H9 (cell line): Measurements from ENCODE around the gene OR6S1. TPM values are rescaled to one million over a fixed set of nuclear protein-coding genes. Genes with fewer than 3 reads are reported as not detected.
A peak's percentile ranks its signal among the peaks of the same experiment; 100 is the strongest.

Experiments used
- DNase-seq: peaks from one replicate; pipeline ENCODE4 v3.0.0-alpha.2; 2017
- H2AFZ ChIP-seq: one replicate; pipeline ENCODE4 v1.6.1; 2013; ENCODE audit warnings: mild to moderate bottlenecking, low read length, control low read depth, moderate library complexity
- H2AK5ac ChIP-seq: 2 replicates; pipeline ENCODE4 v1.6.1; 2013; ENCODE audit warnings: low read length, control low read depth, mixed read lengths; ENCODE audit not compliant: insufficient read length
- H2BK120ac ChIP-seq: one replicate; pipeline ENCODE4 v1.6.1; 2013; ENCODE audit warnings: low read depth, mild to moderate bottlenecking, low read length, control low read depth, inconsistent platforms; ENCODE audit not compliant: poor library complexity, severe bottlenecking
- H2BK12ac ChIP-seq: 2 replicates; pipeline ENCODE4 v1.6.1; 2013; ENCODE audit warnings: low read length, control low read depth, mixed read lengths, low read depth; ENCODE audit not compliant: insufficient read length
- H2BK15ac ChIP-seq: 2 replicates; pipeline ENCODE4 v1.6.1; 2013; ENCODE audit warnings: low read depth, low read length, control low read depth
- H2BK20ac ChIP-seq: one replicate; pipeline ENCODE4 v1.6.1; 2013; ENCODE audit warnings: low read depth, mild to moderate bottlenecking, low read length, control low read depth, inconsistent platforms; ENCODE audit not compliant: poor library complexity, severe bottlenecking
- H2BK5ac ChIP-seq: 2 replicates; pipeline ENCODE4 v1.6.1; 2013; ENCODE audit warnings: low read length, control low read depth, mixed read lengths; ENCODE audit not compliant: insufficient read length
- H3K14ac ChIP-seq: 2 replicates; pipeline ENCODE4 v1.6.1; 2013; ENCODE audit warnings: low read length, control low read depth; ENCODE audit not compliant: insufficient read depth
- H3K18ac ChIP-seq: 2 replicates; pipeline ENCODE4 v1.6.1; 2013; ENCODE audit warnings: low read depth, mild to moderate bottlenecking, mixed read lengths, low read length, control low read depth; ENCODE audit not compliant: insufficient read length
- H3K23ac ChIP-seq: 2 replicates; pipeline ENCODE4 v1.6.1; 2013; ENCODE audit warnings: low read length, control low read depth, mixed read lengths, low read depth; ENCODE audit not compliant: insufficient read length
- H3K23me2 ChIP-seq: 2 replicates; pipeline ENCODE4 v1.6.1; 2013; ENCODE audit warnings: low read depth, mild to moderate bottlenecking, mixed read lengths, low read length, control low read depth; ENCODE audit not compliant: insufficient read length, poor library complexity, severe bottlenecking
- H3K27ac ChIP-seq: 2 replicates; pipeline ENCODE4 v1.5.1; 2013; ENCODE audit warnings: low read length, control low read depth, mixed read lengths, low read depth; ENCODE audit not compliant: insufficient read length
- H3K27me3 ChIP-seq: 2 replicates; pipeline ENCODE4 v1.6.1; 2013; ENCODE audit warnings: low read length, control low read depth, inconsistent platforms; ENCODE audit not compliant: insufficient read depth
- H3K4ac ChIP-seq: 2 replicates; pipeline ENCODE4 v1.6.1; 2013; ENCODE audit warnings: low read depth, mild to moderate bottlenecking, control low read depth, inconsistent platforms, low read length, moderate library complexity
- H3K4me1 ChIP-seq: 2 replicates; pipeline ENCODE4 v1.6.1; 2013; ENCODE audit warnings: low read length, control low read depth, inconsistent platforms; ENCODE audit not compliant: insufficient read depth
- H3K4me2 ChIP-seq: 2 replicates; pipeline ENCODE4 v1.6.1; 2013; ENCODE audit warnings: low read length, control low read depth, mixed read lengths; ENCODE audit not compliant: insufficient read length, insufficient read depth
- H3K56ac ChIP-seq: 2 replicates; pipeline ENCODE4 v1.6.1; 2013; ENCODE audit warnings: low read depth, mild to moderate bottlenecking, mixed read lengths, low read length, control low read depth; ENCODE audit not compliant: insufficient read length
- H3K79me1 ChIP-seq: 2 replicates; pipeline ENCODE4 v1.6.1; 2013; ENCODE audit warnings: low read depth, mild to moderate bottlenecking, moderate library complexity, low read length, control low read depth, inconsistent platforms; ENCODE audit not compliant: insufficient read depth, poor library complexity, severe bottlenecking
- H3K79me2 ChIP-seq: 2 replicates; pipeline ENCODE4 v1.6.1; 2013; ENCODE audit warnings: low read length, control low read depth, inconsistent platforms; ENCODE audit not compliant: insufficient read depth
- H3K9ac ChIP-seq: 2 replicates; pipeline ENCODE4 v1.6.1; 2013; ENCODE audit warnings: low read length, control low read depth, mixed read lengths; ENCODE audit not compliant: insufficient read length; ENCODE audit errors: extremely low read depth
- H3K9me3 ChIP-seq: one replicate; pipeline ENCODE4 v1.6.1; 2013; ENCODE audit warnings: low read depth, low read length, inconsistent platforms; ENCODE audit not compliant: control insufficient read depth
- H3T11ph ChIP-seq: one replicate; pipeline ENCODE4 v1.6.1; 2013; ENCODE audit warnings: mild to moderate bottlenecking, low read length, control low read depth, inconsistent platforms
- H4K20me1 ChIP-seq: one replicate; pipeline ENCODE4 v1.6.1; 2013; ENCODE audit not compliant: control insufficient read depth, insufficient read length, insufficient read depth
- H4K5ac ChIP-seq: 2 replicates; pipeline ENCODE4 v1.6.1; 2013; ENCODE audit warnings: low read depth, mild to moderate bottlenecking, mixed read lengths, low read length, control low read depth; ENCODE audit not compliant: insufficient read length
- H4K8ac ChIP-seq: replicated peaks from 2 replicates; pipeline ENCODE4 v1.6.1; 2013; ENCODE audit warnings: low read length, control low read depth, mixed read lengths, low read depth; ENCODE audit not compliant: insufficient read length
- H4K91ac ChIP-seq: 2 replicates; pipeline ENCODE4 v1.6.1; 2013; ENCODE audit warnings: low read depth, mild to moderate bottlenecking, moderate library complexity, mixed read lengths, low read length, control low read depth; ENCODE audit not compliant: insufficient read length
- H3K27ac Mint-ChIP-seq, 3 experiments: 2 replicates in 2 of 3; 3 replicates in 1 of 3; pipeline ENCODE4 v1.8.0; 2020 to 2021; ENCODE audit warnings: mixed read lengths in 3 of 3, mild to moderate bottlenecking in 1 of 3, moderate library complexity in 1 of 3
- H3K27me3 Mint-ChIP-seq: 2 replicates; pipeline ENCODE4 v1.8.0; 2021; ENCODE audit warnings: low read depth, mild to moderate bottlenecking, moderate library complexity, mixed read lengths
- H3K36me3 Mint-ChIP-seq, 3 experiments: 2 replicates in 2 of 3; 3 replicates in 1 of 3; pipeline ENCODE4 v1.8.0; 2020 to 2021; ENCODE audit warnings: low read depth in 3 of 3, mixed read lengths in 3 of 3; ENCODE audit not compliant: insufficient read depth in 1 of 3
- H3K4me1 Mint-ChIP-seq, 2 experiments: 2 replicates each; pipeline ENCODE4 v1.8.0; 2020; ENCODE audit warnings: mixed read lengths in 2 of 2
- H3K4me3 Mint-ChIP-seq, 2 experiments: 2 replicates in 1 of 2; 3 replicates in 1 of 2; pipeline ENCODE4 v1.8.0; 2020 to 2021; ENCODE audit warnings: mild to moderate bottlenecking in 2 of 2, mixed read lengths in 2 of 2, moderate library complexity in 1 of 2
- H3K9me3 Mint-ChIP-seq, 2 experiments: 2 replicates in 1 of 2; 3 replicates in 1 of 2; pipeline ENCODE4 v1.8.0; 2020; ENCODE audit warnings: mild to moderate bottlenecking in 2 of 2, mixed read lengths in 2 of 2, moderate library complexity in 1 of 2
- CTCF ChIP-seq: fragments of 200-600 bp; sonication (generic); conservative IDR thresholded peaks from 3 replicates; pipeline ENCODE4 v1.8.0; 2021; ENCODE audit warnings: antibody characterized with exemption, mild to moderate bottlenecking
- WGBS: extraction: QIAGEN DNeasy Blood & Tissue Kit; methylation state at CpG from one replicate; pipeline ENCODE4 v1.1.7; 2013; ENCODE audit warnings: missing lambda C conversion rate, low lambda C conversion rate, mixed read lengths; ENCODE audit not compliant: insufficient read length; ENCODE audit errors: extremely low coverage; 5-methylcytosine and 5-hydroxymethylcytosine counted together
- total RNA-seq: library from RNA; stranded (reverse); gene quantifications from 2 replicates; pipeline ENCODE4 v1.2.1, GENCODE V29; 2021

The OR6S1 gene
- total RNA-seq, 1 experiment from 2014 or later: not detected

GRCh38 chr14:20613094-20614037 is 28.1 kb downstream of the OR6S1 start:
- no peaks in the 10 kb centered on the region for H3K27me3 ChIP-seq
- no peaks in the 10 kb centered on the region for H3K79me1 ChIP-seq
- no peak overlapping the region for H3K18ac ChIP-seq
- no peaks in the 10 kb centered on the region for H3K4me1 ChIP-seq
- H2AFZ ChIP-seq: peak overlapping the region; percentile 88
- no peak overlapping the region for H3K23ac ChIP-seq
- Mint-ChIP-seq H3K27me3 (no peaks in the 10 kb centered on the region), H3K27ac (no peak overlapping the region), H3K36me3 (no peaks in the 10 kb centered on the region), H3K4me1 (peaks cover 7 to 10% of the 10 kb centered on the region in 2 experiments), H3K9me3 (no peaks in the 10 kb centered on the region; a peak in 1 of 5 replicates), H3K4me3 (no peak overlapping the region)
- no peak overlapping the region for H2BK15ac ChIP-seq
- peak overlapping the region; percentile 49 for H3K4me2 ChIP-seq
- no peaks in the 10 kb centered on the region for H4K20me1 ChIP-seq
- H3K56ac ChIP-seq: no peak overlapping the region
- H3K14ac ChIP-seq: no peak overlapping the region
- TF ChIP-seq CTCF: peak; percentile 81
- H3K9ac ChIP-seq: peak overlapping the region; percentile 76
- no peak overlapping the region for H2BK20ac ChIP-seq
- H3T11ph ChIP-seq: no peak overlapping the region
- DNase-seq: peak; percentile 94
- no peak overlapping the region for H4K8ac ChIP-seq
- WGBS: no CpG with 5 or more reads among the region's 34 CpGs
- no peak overlapping the region for H4K5ac ChIP-seq
- H2BK12ac ChIP-seq: no peak overlapping the region
- H3K23me2 ChIP-seq: peaks cover 5% of the 10 kb centered on the region
- H3K9me3 ChIP-seq: no peaks in the 10 kb centered on the region
- no peak overlapping the region for H3K4ac ChIP-seq
- no peak overlapping the region for H2AK5ac ChIP-seq
- no peaks in the 10 kb centered on the region for H3K79me2 ChIP-seq
- peak overlapping the region; percentile 6 for H3K27ac ChIP-seq
- H4K91ac ChIP-seq: no peak overlapping the region
- no peak overlapping the region for H2BK120ac ChIP-seq
- no peak overlapping the region for H2BK5ac ChIP-seq
